ENCODE measurements around the gene LOXHD1. TPM values are rescaled to one million over a fixed set of nuclear protein-coding genes. Genes with fewer than 3 reads are reported as not detected.

LOXHD1 gene
- total RNA-seq, 2 experiments from 2014 or later, result 0.11 to 0.45 TPM

DNA sequence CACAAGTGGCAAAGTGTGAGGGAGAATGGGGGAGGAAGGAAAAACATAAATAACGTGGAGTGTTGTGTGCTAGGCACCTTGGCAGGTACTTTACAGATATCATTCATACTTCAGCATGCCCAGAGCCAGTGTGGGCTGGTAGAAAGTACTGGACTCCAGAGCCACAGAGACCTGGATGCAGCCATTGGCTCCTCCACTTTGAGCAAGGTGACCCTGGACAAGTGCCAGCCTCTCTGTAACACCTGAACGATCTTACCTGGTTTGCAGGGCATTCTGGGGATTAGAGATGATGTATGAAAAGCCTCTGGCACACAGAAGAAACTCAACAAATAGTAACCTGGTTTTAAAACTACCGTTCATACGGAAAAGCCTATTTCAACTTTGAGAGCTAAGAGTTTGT, 6.3 kb downstream of the LOXHD1 start:
- H3K4me3 Mint-ChIP-seq, result no peak overlapping the region
- no peaks in the 10 kb centered on the region for H3K36me3 Mint-ChIP-seq (ENCODE audit: low read depth)
- ChIA-PET CTCF (no interaction called here), POLR2A (no interaction called here)
- H3K4me1 Mint-ChIP-seq (ENCODE audit: low read depth), result no peaks in the 10 kb centered on the region
- ATAC-seq, result no peak
- no peak for DNase-seq
- no peaks in the 10 kb centered on the region for H3K9me3 Mint-ChIP-seq
- no peaks in the 10 kb centered on the region for H3K27me3 Mint-ChIP-seq
- no peak overlapping the region for H3K27ac Mint-ChIP-seq
- intact Hi-C loops (cut with micrococcal nuclease), result loop anchor here (10.0 kb wide), 1 partner anchor 96 kb away; no protein-coding TSS in a partner anchor
- no peak for TF ChIP-seq CTCF (IDR thresholded peaks at IDR 0.05)

DNA sequence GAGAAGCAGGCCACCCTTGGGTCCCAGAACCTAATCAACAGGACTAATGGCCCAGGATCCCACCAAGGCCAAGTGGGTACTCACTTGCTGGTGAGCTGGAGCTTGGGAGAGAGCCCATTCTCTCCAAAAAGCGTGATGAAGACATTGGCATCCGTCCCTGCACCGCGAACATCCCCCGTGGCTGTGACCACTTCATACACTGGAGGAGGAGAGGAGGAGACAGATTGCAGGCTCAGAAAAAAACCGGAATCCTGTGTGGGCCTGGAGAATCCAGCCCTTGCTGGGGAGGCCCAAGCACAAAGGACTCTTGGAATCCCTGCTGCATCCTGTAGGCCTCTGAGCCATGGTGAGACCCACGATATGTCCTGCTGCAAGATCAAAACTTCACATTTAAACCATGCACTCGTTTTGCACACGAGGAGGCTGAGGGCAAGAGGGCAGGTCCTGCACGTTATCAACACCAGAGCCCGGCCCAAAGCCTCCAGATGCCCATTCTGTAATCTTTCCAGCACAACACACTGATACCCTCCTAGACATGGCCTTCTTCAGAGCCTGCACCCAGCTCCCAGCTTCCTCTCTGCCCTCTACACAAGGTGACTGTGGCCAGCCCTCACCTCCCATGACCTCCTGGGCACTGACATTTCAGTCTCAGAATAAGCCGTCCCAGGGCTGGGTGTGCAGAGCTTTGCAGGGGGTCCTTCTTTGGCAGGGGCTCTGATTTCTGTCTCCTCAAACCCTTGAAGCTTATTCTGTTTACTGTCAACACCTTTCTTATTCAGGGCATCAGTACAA, 7.8 kb downstream of the LOXHD1 start:
- no peaks in the 10 kb centered on the region for H3K27me3 Mint-ChIP-seq
- no peaks in the 10 kb centered on the region for H3K36me3 Mint-ChIP-seq (ENCODE audit: low read depth)
- H3K4me3 Mint-ChIP-seq, result no peak overlapping the region
- TF ChIP-seq CTCF (IDR thresholded peaks at IDR 0.05), result no peak
- DNase-seq (no peak), ATAC-seq (no peak)
- intact Hi-C loops (cut with micrococcal nuclease), result no loop called here
- no peaks in the 10 kb centered on the region for H3K9me3 Mint-ChIP-seq
- ChIA-PET CTCF (interaction anchor here (4.2 kb wide), 1 partner anchor 9 kb away, joined by 29 read pairs; no protein-coding TSS in a partner anchor), POLR2A (no interaction called here)
- no peaks in the 10 kb centered on the region for H3K4me1 Mint-ChIP-seq (ENCODE audit: low read depth)
- no peak overlapping the region for H3K27ac Mint-ChIP-seq

GRCh38 chr18:46646468-46646867, 10.6 kb downstream of the LOXHD1 start:
- CTCF ChIA-PET, result interaction anchor here (4.2 kb wide), 1 partner anchor 12 kb away, joined by 29 read pairs; no protein-coding TSS in a partner anchor
- no peak for TF ChIP-seq CTCF (IDR thresholded peaks at IDR 0.05)
- POLR2A ChIA-PET, result no interaction called here
- Mint-ChIP-seq H3K9me3 (no peaks in the 10 kb centered on the region), H3K27ac (no peak overlapping the region), H3K36me3 (ENCODE audit: low read depth) (no peaks in the 10 kb centered on the region), H3K4me3 (no peak overlapping the region), H3K27me3 (no peaks in the 10 kb centered on the region), H3K4me1 (ENCODE audit: low read depth) (no peaks in the 10 kb centered on the region)
- ATAC-seq, result no peak
- intact Hi-C loops (cut with micrococcal nuclease), result no loop called here
- DNase-seq, result no peak

DNA sequence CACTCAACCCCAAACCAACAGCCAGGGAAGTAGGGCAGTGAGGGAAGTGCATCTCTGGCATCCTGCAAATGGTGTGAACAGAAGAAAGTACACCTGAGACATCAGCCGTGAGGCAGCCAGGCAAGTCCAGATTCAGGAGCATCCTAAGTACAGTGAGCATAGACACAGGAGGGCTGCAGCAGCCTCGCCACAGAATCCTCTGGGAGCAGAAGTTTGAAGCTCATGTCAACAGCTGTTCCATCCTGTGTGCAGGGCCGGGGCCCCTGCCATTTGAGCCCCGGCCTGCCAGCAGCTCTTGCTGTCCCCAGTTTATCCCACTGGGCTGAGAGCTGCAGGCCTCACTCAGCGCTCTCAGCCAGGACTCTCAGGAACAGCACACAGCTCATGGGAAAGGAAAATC, 14.5 kb downstream of the LOXHD1 start:
- ATAC-seq (no peak), DNase-seq (no peak)
- H3K4me1 Mint-ChIP-seq (ENCODE audit: low read depth), result no peaks in the 10 kb centered on the region
- H3K4me3 Mint-ChIP-seq, result no peak overlapping the region
- POLR2A ChIA-PET, result no interaction called here
- CTCF ChIA-PET, result no interaction called here
- no peak overlapping the region for H3K27ac Mint-ChIP-seq
- TF ChIP-seq CTCF (IDR thresholded peaks at IDR 0.05), result no peak
- H3K27me3 Mint-ChIP-seq, result no peaks in the 10 kb centered on the region
- intact Hi-C loops (cut with micrococcal nuclease), result no loop called here
- H3K9me3 Mint-ChIP-seq, result no peaks in the 10 kb centered on the region
- H3K36me3 Mint-ChIP-seq (ENCODE audit: low read depth), result no peaks in the 10 kb centered on the region

DNA sequence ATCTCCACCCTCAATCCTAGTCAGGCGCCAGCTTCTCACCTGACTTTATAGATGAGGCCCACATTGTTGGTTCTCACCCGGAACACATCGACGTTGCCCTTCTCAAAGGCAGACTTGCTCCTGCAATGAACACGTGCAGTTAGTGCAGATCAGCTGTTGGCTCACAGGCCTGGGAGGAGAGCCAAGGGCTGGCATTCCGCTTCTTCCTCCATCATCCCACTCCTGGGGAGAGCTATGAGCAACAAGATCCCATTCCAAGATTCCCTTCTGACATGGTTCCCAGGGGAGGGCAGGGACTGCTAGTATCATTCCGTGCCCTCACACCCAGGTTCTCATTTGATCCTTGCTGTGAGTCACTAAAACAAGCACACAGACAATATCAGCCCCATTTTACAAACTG, 15.1 kb downstream of the LOXHD1 start:
- Mint-ChIP-seq H3K27ac (no peak overlapping the region), H3K36me3 (ENCODE audit: low read depth) (no peaks in the 10 kb centered on the region), H3K27me3 (no peaks in the 10 kb centered on the region), H3K4me3 (no peak overlapping the region), H3K4me1 (ENCODE audit: low read depth) (no peaks in the 10 kb centered on the region), H3K9me3 (no peaks in the 10 kb centered on the region)
- POLR2A ChIA-PET, result interaction anchor here (0.8 kb wide), 1 partner anchor 80 kb away, joined by 3 read pairs; no protein-coding TSS in a partner anchor
- DNase-seq (no peak), ATAC-seq (no peak)
- TF ChIP-seq CTCF (IDR thresholded peaks at IDR 0.05), result no peak
- CTCF ChIA-PET, result no interaction called here
- intact Hi-C loops (cut with micrococcal nuclease), result no loop called here
